GM23338 (cell line): Measurements from ENCODE around the gene TYMP. TPM values are rescaled to one million over a fixed set of nuclear protein-coding genes. Genes with fewer than 3 reads are reported as not detected.
"Not testable (repeated sequence)": the region's sequence is repeated elsewhere in the genome, so short reads cannot be mapped to it uniquely, and the experiment has no call there.

ENCODE experiments used
- ATAC-seq: fragments of 200-7000 bp; cut with Tn5 transposase; 3 replicates; pipeline ENCODE4 v1.9.1; 2020
- DNase-seq: peaks from one replicate; pipeline ENCODE4 v3.0.0-alpha.2; 2015; ENCODE audit warnings: low spot score
- H2AFZ ChIP-seq: fragments of 200-600 bp; sonication (generic); 2 replicates; pipeline ENCODE4 v1.8.0; 2016; ENCODE audit warnings: antibody characterized with exemption, mild to moderate bottlenecking, moderate library complexity
- H3F3A ChIP-seq: fragments of 200-600 bp; sonication (generic); replicated peaks from 2 replicates; pipeline ENCODE4 v1.8.0; 2017; ENCODE audit warnings: antibody characterized with exemption, mixed run types, low read depth
- H3K27ac ChIP-seq: fragments of 200-600 bp; sonication (generic); 2 replicates; pipeline ENCODE4 v1.6.1; 2016; ENCODE audit warnings: low read depth
- H3K27me3 ChIP-seq: fragments of 200-600 bp; sonication (generic); 2 replicates; pipeline ENCODE4 v1.8.0; 2016; ENCODE audit warnings: mild to moderate bottlenecking, mixed run types, moderate library complexity; ENCODE audit not compliant: insufficient read depth
- H3K36me3 ChIP-seq: fragments of 200-600 bp; sonication (generic); 2 replicates; pipeline ENCODE4 v1.8.0; 2016; ENCODE audit warnings: mild to moderate bottlenecking; ENCODE audit not compliant: insufficient read depth
- H3K4me1 ChIP-seq: fragments of 200-600 bp; sonication (generic); 2 replicates; pipeline ENCODE4 v1.8.0; 2016; ENCODE audit warnings: mild to moderate bottlenecking, moderate library complexity; ENCODE audit not compliant: insufficient read depth
- H3K4me2 ChIP-seq: fragments of 200-600 bp; sonication (generic); 2 replicates; pipeline ENCODE4 v1.7.1; 2017; ENCODE audit warnings: mixed run types
- H3K4me3 ChIP-seq: fragments of 200-600 bp; sonication (generic); 2 replicates; pipeline ENCODE4 v1.6.1; 2016; ENCODE audit warnings: mixed run types
- H3K79me2 ChIP-seq: fragments of 200-600 bp; sonication (generic); replicated peaks from 2 replicates; pipeline ENCODE4 v1.8.0; 2017; ENCODE audit warnings: mild to moderate bottlenecking; ENCODE audit not compliant: insufficient read depth
- H3K9me2 ChIP-seq: fragments of 200-600 bp; sonication (generic); 2 replicates; pipeline ENCODE4 v1.8.0; 2017; ENCODE audit not compliant: insufficient read depth
- H4K20me1 ChIP-seq: fragments of 200-600 bp; sonication (generic); replicated peaks from 2 replicates; pipeline ENCODE4 v1.8.0; 2017; ENCODE audit warnings: mild to moderate bottlenecking; ENCODE audit not compliant: insufficient read depth
- H3K27ac Mint-ChIP-seq: 2 replicates; pipeline ENCODE4 v1.8.0; 2020; ENCODE audit warnings: inconsistent platforms, mild to moderate bottlenecking, moderate library complexity, mixed read lengths
- H3K27me3 Mint-ChIP-seq: 3 replicates; pipeline ENCODE4 v1.8.0; 2022; ENCODE audit warnings: low read depth, mild to moderate bottlenecking, moderate library complexity, mixed read lengths, inconsistent platforms; ENCODE audit not compliant: insufficient read depth, poor library complexity
- H3K36me3 Mint-ChIP-seq: 3 replicates; pipeline ENCODE4 v1.8.0; 2021; ENCODE audit warnings: low read depth, mild to moderate bottlenecking, inconsistent platforms, moderate library complexity, mixed read lengths
- H3K4me1 Mint-ChIP-seq: 3 replicates; pipeline ENCODE4 v1.8.0; 2020; ENCODE audit warnings: mild to moderate bottlenecking, inconsistent platforms, mixed read lengths
- H3K4me3 Mint-ChIP-seq: 3 replicates; pipeline ENCODE4 v1.8.0; 2021; ENCODE audit warnings: moderate library complexity, mild to moderate bottlenecking, inconsistent platforms, mixed read lengths
- H3K9me3 Mint-ChIP-seq: 3 replicates; pipeline ENCODE4 v1.8.0; 2020; ENCODE audit warnings: moderate library complexity, mild to moderate bottlenecking, inconsistent platforms, mixed read lengths
- CREB1 ChIP-seq: fragments of 250-450 bp; sonication (Bioruptor Pico); IDR thresholded peaks from 2 replicates; pipeline ENCODE4 v1.5.0; 2020; ENCODE audit warnings: low read depth, mild to moderate bottlenecking, moderate library complexity
- CTCF ChIP-seq, 2 experiments: fragments of 200-600 bp in 1 of 2; sonication (generic) in 1 of 2; conservative IDR thresholded peaks; 2 replicates each; pipeline versions ENCODE4 v1.5.1 to v1.6.1; 2016 to 2017; ENCODE audit warnings: antibody characterized with exemption in 2 of 2, low read depth in 2 of 2, mild to moderate bottlenecking in 2 of 2, moderate library complexity in 1 of 2
- EZH2 ChIP-seq: fragments of 200-600 bp; sonication (generic); IDR thresholded peaks from one replicate; pipeline ENCODE4 v1.8.0; 2017; ENCODE audit warnings: antibody characterized with exemption, mild to moderate bottlenecking, low read depth; ENCODE audit not compliant: unreplicated experiment
- JUNB ChIP-seq: IDR thresholded peaks from one replicate; pipeline ENCODE4 v1.6.1; 2016; ENCODE audit warnings: antibody characterized with exemption; ENCODE audit not compliant: unreplicated experiment
- POLR2AphosphoS5 ChIP-seq: IDR thresholded peaks from 2 replicates; pipeline ENCODE4 v1.6.1; 2016; ENCODE audit warnings: antibody characterized with exemption, low read depth
- STAT1 ChIP-seq: IDR thresholded peaks from one replicate; pipeline ENCODE4 v1.6.1; 2016; ENCODE audit warnings: antibody characterized with exemption; ENCODE audit not compliant: unreplicated experiment
- ZNF114 ChIP-seq: fragments of 250-450 bp; sonication (Bioruptor Pico); IDR thresholded peaks from 2 replicates; pipeline ENCODE4 v1.5.0; 2020; ENCODE audit warnings: mild to moderate bottlenecking, moderate library complexity
- ZNF331 ChIP-seq: fragments of 250-450 bp; sonication (Bioruptor Pico); IDR thresholded peaks from 2 replicates; pipeline ENCODE4 v1.5.0; 2020; ENCODE audit warnings: low read depth, mild to moderate bottlenecking, moderate library complexity
- ZNF462 ChIP-seq: fragments of 250-450 bp; sonication (Bioruptor Pico); IDR thresholded peaks from 2 replicates; pipeline ENCODE4 v1.5.0; 2020; ENCODE audit warnings: mild to moderate bottlenecking, moderate library complexity
- polyA plus RNA-seq: library from polyadenylated mRNA; unstranded; fragments of >200 nt; fragmentation: Nextera tagmentation; extraction: Ambion mirVana; gene quantifications from 2 replicates; pipeline ENCODE4 v1.2.1, GENCODE V29; 2016
- total RNA-seq: library from RNA; depleted of rRNA; stranded (reverse); fragments of >200 nt; shearing (Covaris generic); gene quantifications from 2 replicates; pipeline ENCODE4 v1.2.3, GENCODE V29; 2014
- TF ChIP-seq, protein P1 (sequence below): IDR thresholded peaks from one replicate; pipeline ENCODE4 v1.6.1; 2018; ENCODE audit warnings: antibody characterized with exemption; ENCODE audit not compliant: unreplicated experiment

TYMP gene
- total and polyA plus RNA-seq, 2 experiments from 2014 or later = 0.28 to 1.8 TPM

DNA sequence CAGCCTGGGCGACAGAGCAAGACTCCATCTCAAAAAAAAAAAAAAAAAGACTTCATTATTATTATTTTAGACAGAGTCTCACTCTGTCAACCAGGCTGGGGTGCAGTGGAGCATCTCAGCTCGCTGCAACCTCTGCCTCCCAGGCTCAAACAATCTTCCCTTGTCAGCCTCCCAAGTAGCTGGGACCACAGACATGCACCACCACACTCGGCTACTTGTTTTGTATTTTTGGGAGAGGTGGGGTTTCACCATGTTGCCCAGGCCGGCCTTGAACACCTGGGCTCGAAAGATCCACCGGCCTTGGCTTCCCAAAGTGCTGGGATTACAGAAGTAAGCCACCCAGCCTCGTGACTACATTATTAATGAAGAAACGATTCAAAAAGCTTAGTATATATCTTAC lies 5.3 kb upstream of the TYMP start:
- no peak for DNase-seq
- Histone ChIP-seq H4K20me1 (no peaks in the 10 kb centered on the region; the same call in 1 of the 2 replicates), H3K79me2 (no peaks in the 10 kb centered on the region), H3K4me2 (no peak overlapping the region), H3K9me2 (no peaks in the 10 kb centered on the region), H2AFZ (no peak overlapping the region), H3K27ac (no peak overlapping the region), H3K36me3 (no peaks in the 10 kb centered on the region), H3K4me1 (0 out of 2 replicates have a peak, but pooled peaks cover 4% of the 10 kb centered on the region), H3K27me3 (peaks cover 47% of the 10 kb centered on the region), H3F3A (no peaks in the 10 kb centered on the region), H3K4me3 (no peak overlapping the region)
- TF ChIP-seq ZNF114 (CRISPR knock-in tag) = no peak
- TF ChIP-seq ZNF331 = no peak
- no peak for TF ChIP-seq EZH2
- TF ChIP-seq ZNF462 = no peak
- no peak for TF ChIP-seq POLR2AphosphoS5
- no peak for TF ChIP-seq CREB1
- no peak for TF ChIP-seq JUNB
- no peak for TF ChIP-seq CTCF (conservative IDR thresholded peaks at IDR 0.05; ENCODE audit: low read depth in 2 of 2)
- TF ChIP-seq, protein P1, sequence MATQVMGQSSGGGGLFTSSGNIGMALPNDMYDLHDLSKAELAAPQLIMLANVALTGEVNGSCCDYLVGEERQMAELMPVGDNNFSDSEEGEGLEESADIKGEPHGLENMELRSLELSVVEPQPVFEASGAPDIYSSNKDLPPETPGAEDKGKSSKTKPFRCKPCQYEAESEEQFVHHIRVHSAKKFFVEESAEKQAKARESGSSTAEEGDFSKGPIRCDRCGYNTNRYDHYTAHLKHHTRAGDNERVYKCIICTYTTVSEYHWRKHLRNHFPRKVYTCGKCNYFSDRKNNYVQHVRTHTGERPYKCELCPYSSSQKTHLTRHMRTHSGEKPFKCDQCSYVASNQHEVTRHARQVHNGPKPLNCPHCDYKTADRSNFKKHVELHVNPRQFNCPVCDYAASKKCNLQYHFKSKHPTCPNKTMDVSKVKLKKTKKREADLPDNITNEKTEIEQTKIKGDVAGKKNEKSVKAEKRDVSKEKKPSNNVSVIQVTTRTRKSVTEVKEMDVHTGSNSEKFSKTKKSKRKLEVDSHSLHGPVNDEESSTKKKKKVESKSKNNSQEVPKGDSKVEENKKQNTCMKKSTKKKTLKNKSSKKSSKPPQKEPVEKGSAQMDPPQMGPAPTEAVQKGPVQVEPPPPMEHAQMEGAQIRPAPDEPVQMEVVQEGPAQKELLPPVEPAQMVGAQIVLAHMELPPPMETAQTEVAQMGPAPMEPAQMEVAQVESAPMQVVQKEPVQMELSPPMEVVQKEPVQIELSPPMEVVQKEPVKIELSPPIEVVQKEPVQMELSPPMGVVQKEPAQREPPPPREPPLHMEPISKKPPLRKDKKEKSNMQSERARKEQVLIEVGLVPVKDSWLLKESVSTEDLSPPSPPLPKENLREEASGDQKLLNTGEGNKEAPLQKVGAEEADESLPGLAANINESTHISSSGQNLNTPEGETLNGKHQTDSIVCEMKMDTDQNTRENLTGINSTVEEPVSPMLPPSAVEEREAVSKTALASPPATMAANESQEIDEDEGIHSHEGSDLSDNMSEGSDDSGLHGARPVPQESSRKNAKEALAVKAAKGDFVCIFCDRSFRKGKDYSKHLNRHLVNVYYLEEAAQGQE = no peak
- TF ChIP-seq STAT1 = no peak
- no peaks in the 10 kb centered on the region for H3K9me3 Mint-ChIP-seq
- H3K27me3 Mint-ChIP-seq = peaks cover 48% of the 10 kb centered on the region
- no peak for ATAC-seq
- no peak overlapping the region for H3K27ac Mint-ChIP-seq
- no peak overlapping the region for H3K4me3 Mint-ChIP-seq
- H3K36me3 Mint-ChIP-seq = no peaks in the 10 kb centered on the region
- H3K4me1 Mint-ChIP-seq = peaks cover 4% of the 10 kb centered on the region; the same call in 1 of the 3 replicates

GRCh38 chr22:50533856-50534711 lies 4.3 kb upstream of the TYMP start:
- H3K4me1 ChIP-seq, H3K36me3 Mint-ChIP-seq, H3K27ac ChIP-seq, H3K36me3 ChIP-seq, H3K4me3 ChIP-seq, H4K20me1 ChIP-seq, H3K4me1 Mint-ChIP-seq, H3K4me2 ChIP-seq, H3K27ac Mint-ChIP-seq, ATAC-seq, H3K9me3 Mint-ChIP-seq, H3K9me2 ChIP-seq, H3F3A ChIP-seq, DNase-seq, H3K4me3 Mint-ChIP-seq, H2AFZ ChIP-seq, H3K79me2 ChIP-seq: not testable (repeated sequence)
- peaks cover 55% of the 10 kb centered on the region for H3K27me3 Mint-ChIP-seq
- peaks cover 57% of the 10 kb centered on the region for H3K27me3 ChIP-seq
